GF-D8 (cell line): Measurements from ENCODE around the gene AQP9.

Experiments
- DNase-seq: peaks from one replicate; lab custom pipeline; 2025; lab: John Stamatoyannopoulos, UW

The AQP9 gene

GRCh38 chr15:58227706-58228543, 89.7 kb downstream of the AQP9 start:
- peak; percentile 7 for DNase-seq

- DNase-seq, result no peak
Observed at GRCh38 chr15:58228718-58229117, 90.5 kb downstream of the AQP9 start.

- no peak for DNase-seq
Observed at GRCh38 chr15:58229297-58229768, 91.2 kb downstream of the AQP9 start.

- no peak for DNase-seq
Observed at GRCh38 chr15:58232281-58233065, 94.3 kb downstream of the AQP9 start.

- no peak for DNase-seq
Observed at GRCh38 chr15:58233341-58233740, 95.2 kb downstream of the AQP9 start.
